ENCODE data around the gene EFCAB14.
A peak's percentile ranks its signal among the peaks of the same experiment; 100 is the strongest.

- TF ChIP-seq CTCF (IDR thresholded peaks at IDR 0.05 in 2 of 3, conservative IDR thresholded peaks at IDR 0.05 in 1 of 3; ENCODE audit: insufficient read depth in 2 of 3, low read depth in 1 of 3, low read length in 3 of 3) = no peak
- no peak for TF ChIP-seq ZBTB17 (CRISPR knock-in tag; IDR thresholded peaks at IDR 0.05)
- peak; percentile 79 to 81; a peak in 3 of 4 replicates for TF ChIP-seq NONO (IDR thresholded peaks at IDR 0.05; ENCODE audit: low read depth in 2 of 2, low read length in 1 of 2)
- no peak for TF ChIP-seq FOS (IDR thresholded peaks at IDR 0.05; ENCODE audit: extremely low read depth, insufficient read length)
- TF ChIP-seq, protein P1, sequence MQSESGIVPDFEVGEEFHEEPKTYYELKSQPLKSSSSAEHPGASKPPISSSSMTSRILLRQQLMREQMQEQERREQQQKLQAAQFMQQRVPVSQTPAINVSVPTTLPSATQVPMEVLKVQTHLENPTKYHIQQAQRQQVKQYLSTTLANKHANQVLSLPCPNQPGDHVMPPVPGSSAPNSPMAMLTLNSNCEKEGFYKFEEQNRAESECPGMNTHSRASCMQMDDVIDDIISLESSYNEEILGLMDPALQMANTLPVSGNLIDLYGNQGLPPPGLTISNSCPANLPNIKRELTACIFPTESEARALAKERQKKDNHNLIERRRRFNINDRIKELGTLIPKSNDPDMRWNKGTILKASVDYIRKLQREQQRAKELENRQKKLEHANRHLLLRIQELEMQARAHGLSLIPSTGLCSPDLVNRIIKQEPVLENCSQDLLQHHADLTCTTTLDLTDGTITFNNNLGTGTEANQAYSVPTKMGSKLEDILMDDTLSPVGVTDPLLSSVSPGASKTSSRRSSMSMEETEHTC (IDR thresholded peaks at IDR 0.05) = no peak
- no peak for TF ChIP-seq SP2 (IDR thresholded peaks at IDR 0.05; ENCODE audit: extremely low read depth, low read depth, low read length, poor library complexity, severe bottlenecking)
- no peak for TF ChIP-seq RFX5 (IDR thresholded peaks at IDR 0.05; ENCODE audit: low read depth, low read length)
Measured at GRCh38 chr1:46667782-46668760, 50.8 kb downstream of the EFCAB14 start, which contains the start of gene ATPAF1.

Measured in K562 (cell line).